Measurements from ENCODE around the gene CSTF1. TPM values are rescaled to one million over a fixed set of nuclear protein-coding genes. Genes with fewer than 3 reads are reported as not detected.

CSTF1 gene
- total and polyA plus RNA-seq, 2 donors (not counting 1 experiment from before 2014, with no cell fraction given) = 31.2 to 55.2 TPM

GRCh38 chr20:56418385-56418861 is 26.0 kb downstream of the CSTF1 start:
- peak overlapping the region; percentile 38 for H3K4me2 ChIP-seq (ENCODE audit: extremely low read depth, insufficient read depth, low read length)
- H3K4me1 ChIP-seq (ENCODE audit: control insufficient read depth, extremely low read depth, insufficient read depth, low read length) = peaks cover 35% of the 10 kb centered on the region
- H3K4me3 ChIP-seq (replicated peaks in 1 of 4; ENCODE audit: control extremely low read depth in 1 of 4, insufficient read depth in 1 of 4, low read depth in 3 of 4, low read length in 4 of 4) = no peak overlapping the region
- no peak for DNase-seq (ENCODE audit: low read depth in 2 of 2)
- H4K20me1 ChIP-seq (ENCODE audit: control insufficient read depth, extremely low read depth, insufficient read depth, low read length) = no peaks in the 10 kb centered on the region
- no peaks in the 10 kb centered on the region for H3K9me3 ChIP-seq (ENCODE audit: control insufficient read depth, insufficient read depth, low read depth, low read length)
- TF ChIP-seq CTCF (conservative IDR thresholded peaks at IDR 0.05 in 1 of 2, IDR thresholded peaks at IDR 0.05 in 1 of 2; ENCODE audit: low read depth in 1 of 2, low read length in 2 of 2) (no peak), EZH2 (IDR thresholded peaks at IDR 0.05; ENCODE audit: low read length, missing control alignments) (no peak)
- peaks cover 65% of the 10 kb centered on the region for H3K79me2 ChIP-seq (ENCODE audit: control insufficient read depth, insufficient read depth, low read length)
- H3K27me3 ChIP-seq (ENCODE audit: control insufficient read depth, insufficient read depth, low read length) = no peaks in the 10 kb centered on the region
- H3K36me3 ChIP-seq (ENCODE audit: control insufficient read depth, insufficient read depth, low read length) = no peaks in the 10 kb centered on the region
- no peak overlapping the region for H3K9ac ChIP-seq (ENCODE audit: insufficient read depth, low read length)
- H2AFZ ChIP-seq (ENCODE audit: low read length) = no peak overlapping the region
- peak overlapping the region; percentile 58 for H3K27ac ChIP-seq (ENCODE audit: insufficient read depth, low read length)

GRCh38 chr20:56420028-56420427 is 27.6 kb downstream of the CSTF1 start:
- H3K27ac ChIP-seq (ENCODE audit: insufficient read depth, low read length) = no peak overlapping the region
- peaks cover 38% of the 10 kb centered on the region for H3K4me1 ChIP-seq (ENCODE audit: control insufficient read depth, extremely low read depth, insufficient read depth, low read length)
- no peak overlapping the region for H3K9ac ChIP-seq (ENCODE audit: insufficient read depth, low read length)
- TF ChIP-seq CTCF (conservative IDR thresholded peaks at IDR 0.05 in 1 of 2, IDR thresholded peaks at IDR 0.05 in 1 of 2; ENCODE audit: low read depth in 1 of 2, low read length in 2 of 2) (no peak), EZH2 (IDR thresholded peaks at IDR 0.05; ENCODE audit: low read length, missing control alignments) (no peak)
- H3K36me3 ChIP-seq (ENCODE audit: control insufficient read depth, insufficient read depth, low read length) = peaks cover 2% of the 10 kb centered on the region
- no peak overlapping the region for H3K4me3 ChIP-seq (replicated peaks in 1 of 4; ENCODE audit: control extremely low read depth in 1 of 4, insufficient read depth in 1 of 4, low read depth in 3 of 4, low read length in 4 of 4)
- H3K79me2 ChIP-seq (ENCODE audit: control insufficient read depth, insufficient read depth, low read length) = peaks cover 58% of the 10 kb centered on the region
- no peak overlapping the region for H2AFZ ChIP-seq (ENCODE audit: low read length)
- DNase-seq (ENCODE audit: low read depth in 2 of 2) = no peak
- H3K27me3 ChIP-seq (ENCODE audit: control insufficient read depth, insufficient read depth, low read length) = no peaks in the 10 kb centered on the region
- no peaks in the 10 kb centered on the region for H4K20me1 ChIP-seq (ENCODE audit: control insufficient read depth, extremely low read depth, insufficient read depth, low read length)
- H3K9me3 ChIP-seq (ENCODE audit: control insufficient read depth, insufficient read depth, low read depth, low read length) = no peaks in the 10 kb centered on the region
- no peak overlapping the region for H3K4me2 ChIP-seq (ENCODE audit: extremely low read depth, insufficient read depth, low read length)

GRCh38 chr20:56420940-56421688 is 28.7 kb downstream of the CSTF1 start:
- H3K36me3 ChIP-seq (ENCODE audit: control insufficient read depth, insufficient read depth, low read length) = peaks cover 2% of the 10 kb centered on the region
- peaks cover 58% of the 10 kb centered on the region for H3K79me2 ChIP-seq (ENCODE audit: control insufficient read depth, insufficient read depth, low read length)

More at GRCh38 chr20:56420940-56421688, 28.7 kb downstream of the CSTF1 start:
- Histone ChIP-seq H3K27me3 (ENCODE audit: control insufficient read depth, insufficient read depth, low read length) (no peaks in the 10 kb centered on the region), H2AFZ (ENCODE audit: low read length) (no peak overlapping the region), H3K9me3 (ENCODE audit: control insufficient read depth, insufficient read depth, low read depth, low read length) (no peaks in the 10 kb centered on the region), H3K4me2 (ENCODE audit: extremely low read depth, insufficient read depth, low read length) (no peak overlapping the region), H3K4me1 (ENCODE audit: control insufficient read depth, extremely low read depth, insufficient read depth, low read length) (peaks cover 35% of the 10 kb centered on the region), H3K9ac (ENCODE audit: insufficient read depth, low read length) (no peak overlapping the region), H3K27ac (ENCODE audit: insufficient read depth, low read length) (peak overlapping the region; percentile 77), H4K20me1 (ENCODE audit: control insufficient read depth, extremely low read depth, insufficient read depth, low read length) (no peaks in the 10 kb centered on the region), H3K4me3 (replicated peaks in 1 of 4; ENCODE audit: control extremely low read depth in 1 of 4, insufficient read depth in 1 of 4, low read depth in 3 of 4, low read length in 4 of 4) (no peak overlapping the region)
- DNase-seq (ENCODE audit: low read depth in 2 of 2) = no peak
- TF ChIP-seq EZH2 (IDR thresholded peaks at IDR 0.05; ENCODE audit: low read length, missing control alignments) = no peak
